Measurements from ENCODE around the gene CPNE4. TPM values are rescaled to one million over a fixed set of nuclear protein-coding genes. Genes with fewer than 3 reads are reported as not detected.

The CPNE4 gene
- total RNA-seq, 1 donor from 2014 or later, result 0.05 TPM

DNA sequence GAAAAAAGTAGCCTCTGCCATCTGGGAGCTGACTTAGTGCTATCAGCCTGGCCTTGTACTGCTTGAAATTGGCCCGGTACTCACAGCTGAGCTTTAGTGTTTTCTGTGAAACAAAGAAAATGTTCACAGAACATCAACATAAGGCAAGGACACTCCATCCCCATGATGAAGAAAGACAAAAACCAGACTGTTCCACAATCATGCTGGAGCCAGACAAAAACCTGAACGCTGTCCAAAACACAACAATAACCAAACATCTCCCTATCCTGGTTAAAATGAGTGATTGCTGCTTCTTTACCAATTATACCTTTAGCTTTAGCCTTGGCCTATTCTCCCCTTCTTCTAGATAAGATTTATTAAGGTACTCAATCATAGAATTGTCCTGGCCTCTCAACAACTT lies 153.9 kb downstream of the CPNE4 start:
- no peak for DNase-seq (ENCODE audit: low read depth)

DNA sequence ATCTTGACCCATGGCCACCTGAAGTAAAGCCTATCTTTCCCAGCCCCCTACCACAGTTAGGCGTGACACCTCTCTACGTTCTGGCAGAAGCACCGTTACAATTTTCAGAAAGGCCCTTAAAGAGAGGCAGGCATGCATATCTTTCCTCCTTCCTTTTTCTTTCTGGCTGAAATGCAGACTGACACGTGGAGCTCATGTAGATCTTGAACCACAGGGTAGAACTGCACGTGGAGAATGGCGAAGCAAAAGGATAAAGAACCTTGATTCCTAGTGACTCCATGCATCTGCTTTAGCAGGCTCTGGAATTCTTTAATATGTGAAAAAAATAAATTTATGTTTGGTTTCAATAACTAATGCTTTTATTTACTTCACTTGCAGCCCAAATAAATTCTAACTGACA lies 166.6 kb downstream of the CPNE4 start:
- DNase-seq (ENCODE audit: low read depth), result no peak

DNA sequence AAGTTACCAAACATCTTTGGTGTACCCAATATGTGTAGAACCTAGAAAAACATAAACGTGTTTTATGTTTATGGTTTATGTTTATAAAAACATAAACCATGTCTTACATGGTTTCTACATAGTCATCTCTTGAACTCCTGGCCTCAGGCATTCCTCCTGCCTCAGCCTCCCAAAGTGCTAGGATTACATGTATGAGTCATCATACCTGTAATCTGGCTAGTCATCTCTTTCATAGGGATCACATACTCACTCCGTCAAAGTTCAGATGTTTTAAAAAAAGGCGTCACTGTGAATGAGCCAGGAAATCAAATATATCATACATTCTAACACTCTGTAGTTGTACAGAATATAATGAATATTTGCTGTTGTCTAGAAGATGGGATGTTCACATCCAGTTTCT lies 178.6 kb downstream of the CPNE4 start:
- no peak for DNase-seq (ENCODE audit: low read depth)

DNA sequence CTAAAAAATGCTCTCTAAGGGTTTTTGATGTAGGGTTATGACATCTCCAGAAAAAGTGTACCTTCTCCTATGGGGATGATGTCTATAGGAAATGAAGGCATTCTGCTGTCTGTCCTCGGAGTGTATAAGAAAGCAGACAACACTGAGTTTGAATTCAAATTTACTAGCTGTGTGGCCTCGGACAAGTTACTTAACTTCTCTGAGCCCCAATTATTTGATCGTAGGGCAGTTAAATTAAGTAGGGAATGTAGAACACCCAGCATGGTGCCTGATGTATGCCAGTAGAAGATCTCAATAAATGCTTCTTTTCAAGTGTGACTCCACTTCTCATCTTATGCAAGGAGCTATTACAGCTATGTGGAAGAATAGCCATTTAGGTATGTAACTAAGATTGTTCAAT lies 184.6 kb downstream of the CPNE4 start:
- no peak for DNase-seq (ENCODE audit: low read depth)

DNA sequence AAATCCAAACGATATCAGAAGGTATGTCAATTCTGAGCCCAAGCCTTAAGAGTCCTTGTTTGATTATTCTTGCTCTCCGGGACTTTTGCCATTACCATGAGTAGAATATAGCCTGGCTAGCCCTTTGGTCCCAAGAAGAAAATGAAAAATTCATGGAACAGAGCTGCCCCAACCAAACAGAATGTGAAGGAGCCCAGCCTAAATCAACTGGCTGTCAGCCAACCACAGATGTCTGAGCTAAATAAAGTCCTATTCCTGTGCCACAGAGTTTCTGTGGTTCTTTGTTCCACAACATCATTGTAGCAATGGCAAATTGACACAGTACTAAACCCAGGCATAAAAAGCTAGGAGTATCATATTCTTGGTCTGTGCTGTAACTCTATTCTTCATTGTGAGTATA lies 185.2 kb downstream of the CPNE4 start:
- no peak for DNase-seq (ENCODE audit: low read depth)

DNA sequence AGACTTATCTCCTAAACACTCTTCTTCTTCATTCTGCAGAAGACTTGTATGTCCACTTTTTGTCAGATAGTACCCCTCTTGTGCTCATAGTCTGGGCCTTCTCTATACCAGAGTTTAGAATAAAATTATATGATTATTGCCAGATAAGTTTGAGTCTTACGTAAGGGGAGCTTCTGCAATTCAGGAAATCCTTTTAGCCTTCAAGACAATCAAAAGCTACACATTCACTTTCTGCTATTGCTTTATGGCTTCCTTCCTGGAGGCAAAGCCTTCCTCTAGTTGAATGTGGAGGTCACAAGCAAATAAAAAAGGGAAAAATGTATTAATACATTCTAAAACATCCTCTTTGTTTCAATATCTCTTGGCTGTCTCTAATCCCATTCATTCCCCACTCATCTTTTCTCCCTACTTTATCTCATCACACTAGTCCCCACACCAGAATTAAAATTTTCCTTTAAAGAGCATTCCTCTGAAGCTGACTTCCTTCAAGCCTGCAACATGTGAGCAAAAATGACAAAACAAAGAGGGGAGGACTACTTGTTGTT lies 186.8 kb downstream of the CPNE4 start:
- no peak for DNase-seq (ENCODE audit: low read depth)

DNA sequence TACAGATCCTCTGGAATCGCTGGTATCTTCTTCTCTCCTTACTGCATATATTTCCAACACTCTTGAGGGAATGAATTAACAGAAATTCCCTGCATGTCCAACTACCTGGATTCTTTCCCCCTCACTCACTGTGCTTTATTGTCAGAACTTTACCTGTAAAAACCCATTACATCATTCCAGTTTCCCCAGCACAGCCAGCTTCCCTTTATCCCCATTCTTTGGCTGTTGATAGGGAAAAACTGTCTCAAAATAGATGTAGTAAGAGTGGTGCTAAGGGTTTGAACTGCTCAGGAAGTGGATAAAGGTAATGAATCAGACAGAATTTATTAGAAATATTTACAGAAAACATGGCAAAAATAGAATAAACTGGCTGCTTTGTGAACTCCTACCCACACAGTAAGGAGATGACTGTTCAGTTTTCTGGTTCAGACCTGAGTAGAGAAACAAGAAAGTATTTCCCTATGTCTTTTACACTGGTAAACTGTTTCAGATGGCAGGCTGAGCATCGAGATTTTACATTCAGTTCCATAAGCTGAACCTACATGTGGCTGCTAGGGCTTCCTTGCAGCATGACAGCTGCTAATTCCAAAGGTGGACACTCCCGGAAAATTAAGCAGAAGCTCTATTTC lies 188.4 kb downstream of the CPNE4 start:
- no peak for DNase-seq (ENCODE audit: low read depth)

DNA sequence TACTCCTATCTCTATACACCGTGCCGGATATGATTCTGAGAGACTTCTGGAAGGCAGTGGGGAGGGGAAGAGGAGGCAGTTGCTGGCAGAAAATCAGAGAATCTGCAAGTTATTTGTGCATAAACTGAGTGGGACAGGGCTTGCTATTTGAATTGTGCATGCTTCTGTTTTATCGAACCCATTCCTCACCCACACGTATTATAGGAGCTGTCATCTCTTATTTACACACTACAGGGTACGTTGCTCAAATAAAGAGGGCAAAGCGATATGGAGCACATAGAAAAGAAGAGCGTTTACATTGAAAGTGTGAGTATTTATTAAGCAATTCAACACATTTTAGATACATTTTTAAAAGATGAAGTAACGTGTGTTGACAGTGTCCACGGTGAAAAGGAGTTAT lies 191.6 kb downstream of the CPNE4 start:
- DNase-seq (ENCODE audit: low read depth), result no peak

DNA sequence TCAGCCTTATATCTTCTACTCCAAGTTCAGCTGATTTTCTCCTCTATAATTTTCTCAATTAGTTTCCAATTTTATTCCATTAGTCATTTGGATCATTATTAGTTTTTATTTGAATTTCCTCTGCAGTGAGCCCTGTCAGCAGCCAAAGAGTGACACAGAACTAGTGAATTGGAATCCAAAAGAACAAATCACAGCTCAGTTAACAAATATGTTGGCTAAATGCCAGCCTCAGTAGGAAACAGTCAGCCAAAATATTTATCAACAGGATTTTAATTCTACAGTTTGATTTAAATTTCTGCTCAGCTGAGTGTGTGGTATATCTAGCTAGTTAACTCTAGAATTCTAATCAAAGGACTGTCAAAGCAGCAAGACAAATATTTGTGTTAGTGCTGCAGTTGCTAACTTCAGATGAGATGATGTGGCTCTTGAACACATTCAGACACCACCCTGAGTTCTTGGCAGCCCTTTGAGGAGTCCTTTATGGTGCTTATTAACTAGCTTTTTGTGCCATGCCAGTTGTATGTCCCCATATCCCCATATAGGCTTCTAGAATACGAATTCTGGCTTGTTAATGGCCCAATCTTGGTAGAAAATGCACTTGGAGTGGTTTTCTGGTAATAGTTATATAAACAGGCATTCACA lies 194.5 kb downstream of the CPNE4 start:
- DNase-seq (ENCODE audit: low read depth), result peak; percentile 31

DNA sequence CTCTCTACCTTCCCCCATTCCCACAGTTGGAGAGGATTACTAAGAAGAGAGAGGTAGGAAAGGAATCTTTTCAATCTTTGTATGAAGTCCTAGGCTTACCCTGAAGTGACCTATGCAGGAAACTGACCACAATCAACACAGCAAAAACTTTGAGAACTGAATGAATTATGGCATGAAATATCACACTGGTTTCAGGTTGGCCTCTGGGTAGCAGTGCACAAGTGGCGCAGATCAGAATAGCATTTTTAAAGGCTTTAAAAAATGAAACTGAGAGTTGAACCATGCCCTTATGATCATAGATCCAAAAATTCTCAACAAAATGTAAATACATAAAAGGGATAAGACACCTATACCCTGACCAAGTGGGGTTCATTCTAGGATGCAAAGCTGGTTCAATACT lies 198.9 kb downstream of the CPNE4 start:
- DNase-seq (ENCODE audit: low read depth), result no peak

DNA sequence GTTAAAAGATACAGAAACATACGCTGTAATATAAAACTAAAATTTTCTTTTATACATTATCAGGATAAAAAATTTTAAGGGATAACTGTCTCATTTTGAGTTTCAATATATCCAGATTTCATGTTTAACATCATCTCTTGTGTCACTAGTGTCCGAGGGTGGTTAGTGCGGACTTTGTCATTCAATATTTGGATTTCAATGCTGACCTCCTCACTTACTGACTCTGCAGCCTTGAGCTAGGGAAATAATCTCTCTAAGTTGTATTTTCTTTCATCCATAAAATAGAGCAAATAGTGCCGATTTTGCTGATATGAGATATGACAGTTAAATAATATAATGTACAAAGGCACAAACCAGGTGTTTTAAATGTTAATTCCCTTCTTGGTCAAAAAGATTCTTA lies 203.2 kb downstream of the CPNE4 start:
- no peak for DNase-seq (ENCODE audit: low read depth)

DNA sequence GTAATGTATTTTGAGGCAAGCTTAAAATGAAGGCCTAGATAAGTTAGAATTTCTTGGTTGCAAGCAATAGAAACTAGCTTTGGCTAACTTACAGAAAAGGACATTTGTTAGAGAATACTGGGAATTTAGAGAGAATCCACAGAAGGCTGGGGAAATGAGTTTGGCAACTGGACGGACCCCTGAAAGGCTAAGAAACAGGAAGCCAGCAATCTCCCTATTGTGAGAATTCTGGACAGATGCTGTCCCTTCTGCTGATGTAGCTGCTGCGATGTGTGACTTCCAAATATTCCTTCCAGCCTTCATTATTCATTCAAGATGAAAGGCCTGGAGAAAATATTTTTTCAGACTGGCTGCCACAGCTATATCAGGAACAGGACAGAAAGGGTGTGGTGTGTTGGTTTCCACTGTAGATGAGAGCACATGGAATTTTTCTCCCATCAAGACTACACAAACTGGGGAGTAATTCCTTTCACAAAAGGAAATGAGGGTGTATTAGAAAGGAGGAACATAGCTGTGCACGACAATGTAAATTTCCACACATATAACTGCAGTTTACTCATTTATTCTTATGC lies 213.5 kb downstream of the CPNE4 start:
- no peak for DNase-seq (ENCODE audit: low read depth)

DNA sequence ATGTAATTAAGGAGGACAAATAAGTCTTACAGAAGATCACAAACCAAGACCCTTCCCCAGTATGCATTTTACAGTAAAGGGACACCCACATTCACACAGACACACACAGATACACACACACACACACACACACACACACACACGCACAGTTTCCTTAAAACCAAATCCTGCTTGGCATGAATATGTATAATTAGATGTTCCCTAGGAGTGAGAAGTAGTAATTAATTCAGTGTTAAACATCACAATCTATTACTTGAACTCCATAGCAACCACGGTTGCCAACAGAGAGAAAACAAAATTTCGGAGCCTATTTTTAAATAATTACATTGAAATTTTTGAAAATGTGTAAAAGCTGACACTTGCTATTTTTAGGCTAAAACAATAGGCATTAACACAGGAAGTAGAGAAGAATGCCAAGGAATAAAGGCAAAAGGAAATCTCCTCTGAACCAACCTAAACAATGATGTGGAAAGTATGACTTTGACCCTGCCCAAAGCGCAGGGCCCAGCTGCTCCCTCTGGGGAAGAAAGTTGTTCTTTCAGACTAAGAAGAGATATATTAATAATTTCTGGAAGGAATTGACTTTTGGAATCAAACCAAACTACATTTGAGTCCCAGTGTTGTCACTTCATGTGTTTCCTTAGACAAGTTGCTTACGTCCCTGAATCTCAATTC lies 215.3 kb downstream of the CPNE4 start:
- no peak for DNase-seq (ENCODE audit: low read depth)

DNA sequence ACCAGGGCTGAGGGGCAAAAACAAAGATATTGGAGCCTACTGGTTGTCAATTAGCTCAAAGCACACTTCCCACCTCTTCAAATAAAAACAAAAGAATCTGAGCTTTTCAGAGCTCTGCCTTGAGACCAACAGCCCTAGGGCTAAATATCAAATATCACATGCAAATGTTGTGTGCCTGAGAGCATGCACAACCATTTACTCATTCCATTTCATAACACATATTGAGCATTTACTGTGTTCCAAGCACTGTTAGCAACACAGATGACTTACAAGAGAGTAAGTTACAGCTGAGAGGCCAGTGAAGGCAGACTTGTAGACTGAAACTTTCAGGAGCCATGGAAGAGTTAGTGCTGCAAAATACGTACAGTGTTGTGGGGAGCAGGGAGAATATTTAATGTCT lies 222.4 kb downstream of the CPNE4 start:
- peak; percentile 31 for DNase-seq (ENCODE audit: low read depth)

DNA sequence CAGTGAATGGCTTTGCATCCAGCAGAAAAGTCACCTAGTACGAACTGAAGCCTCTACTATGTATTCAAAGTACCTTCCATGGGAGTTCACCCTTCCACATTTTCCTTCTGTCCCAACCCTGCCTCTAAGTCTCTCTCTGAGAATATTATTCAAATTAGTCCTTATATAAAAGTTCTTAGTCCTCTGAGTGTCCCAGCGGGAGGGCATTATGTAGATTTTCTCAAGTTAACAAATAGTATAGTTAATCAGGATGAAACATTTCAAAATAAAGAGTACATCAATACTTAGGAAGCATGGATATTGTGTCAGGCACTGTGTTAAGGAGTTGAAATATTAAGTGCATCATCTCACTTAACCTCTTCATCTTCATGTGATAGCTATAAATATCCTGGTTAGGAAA lies 223.3 kb downstream of the CPNE4 start:
- DNase-seq (ENCODE audit: low read depth), result no peak

DNA sequence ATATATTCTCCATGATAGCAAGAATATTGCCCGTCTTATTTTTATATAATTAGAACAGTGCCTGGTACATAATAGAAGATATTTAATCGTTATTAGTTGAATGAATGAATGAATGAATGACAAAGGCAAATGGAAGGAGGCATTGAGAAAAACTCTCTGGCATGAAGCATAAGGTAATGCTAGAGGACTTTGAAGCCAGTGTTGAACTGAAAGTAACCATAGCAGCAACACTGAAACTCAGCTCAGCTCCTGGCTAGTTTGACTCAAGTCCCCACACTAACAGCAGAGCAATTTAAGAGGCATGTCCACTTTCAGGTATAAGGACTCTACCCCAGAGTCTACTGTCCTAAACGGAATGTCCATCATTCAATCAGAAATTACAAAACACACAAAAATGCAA lies 227.0 kb downstream of the CPNE4 start:
- DNase-seq (ENCODE audit: low read depth), result no peak

DNA sequence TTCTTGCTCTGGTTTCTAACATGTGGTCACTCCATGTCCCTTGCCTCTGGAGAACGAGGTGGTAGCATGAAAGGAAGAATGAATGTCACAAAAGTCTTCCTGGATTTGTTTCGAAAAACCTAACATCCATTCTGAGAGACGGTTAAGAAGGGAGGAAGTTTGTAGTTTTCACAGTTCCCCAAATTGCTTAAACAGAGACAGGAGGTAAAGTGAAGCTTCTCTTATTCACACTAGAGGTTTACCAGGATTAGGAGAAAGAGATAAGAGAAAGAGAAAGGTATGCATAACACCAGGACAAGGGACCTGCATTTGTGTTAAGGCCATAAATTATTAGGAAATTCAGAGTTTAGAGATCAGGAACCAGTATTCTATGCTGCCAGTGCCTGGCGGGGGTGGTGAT lies 228.1 kb downstream of the CPNE4 start:
- DNase-seq (ENCODE audit: low read depth), result no peak

DNA sequence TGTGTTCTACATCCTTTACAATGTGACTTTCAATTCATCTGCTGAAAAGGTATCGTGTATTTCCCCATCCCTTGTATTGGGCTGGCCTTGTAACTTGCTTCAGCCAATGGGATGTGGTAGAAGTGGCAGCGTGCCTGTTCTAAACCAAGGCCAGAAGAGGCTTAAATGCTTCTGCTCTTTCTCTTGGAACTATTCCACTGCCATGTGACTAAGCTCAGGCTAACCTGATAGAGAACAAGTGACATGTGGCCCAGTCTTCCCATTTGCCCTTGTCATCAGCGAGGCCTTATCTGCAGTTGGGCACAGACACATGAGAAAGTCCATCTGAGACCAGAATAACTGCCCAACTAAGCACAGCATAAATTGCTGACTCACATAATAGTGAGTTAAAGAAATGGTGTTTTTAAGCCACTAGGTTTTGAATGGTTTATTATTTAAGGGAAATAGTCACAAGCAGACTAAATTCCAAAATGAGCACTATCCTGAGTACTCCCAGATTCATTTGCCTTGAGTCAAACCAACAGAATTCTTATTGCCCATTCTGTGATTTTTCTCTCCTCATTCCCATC lies 230.2 kb downstream of the CPNE4 start:
- DNase-seq (ENCODE audit: low read depth), result peak; percentile 10

DNA sequence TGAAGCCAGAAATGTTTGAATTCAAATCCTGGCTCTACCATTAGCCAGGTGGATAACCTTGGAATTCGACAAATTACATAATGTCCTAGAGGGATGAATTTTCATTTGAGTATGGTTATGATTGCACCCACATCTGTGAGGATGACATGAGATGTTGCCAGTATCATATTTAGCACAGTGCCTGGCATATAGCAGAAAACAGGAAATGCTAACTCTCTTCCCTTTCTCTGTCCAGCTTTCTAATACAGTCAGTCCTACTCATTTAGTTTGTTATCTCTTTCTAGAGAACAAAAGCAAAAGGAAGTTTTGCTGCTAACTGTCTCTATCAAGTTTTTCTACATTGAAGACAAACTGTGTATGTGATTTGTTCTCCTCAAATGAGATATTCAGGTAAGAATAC lies 231.7 kb downstream of the CPNE4 start:
- no peak for DNase-seq (ENCODE audit: low read depth)

DNA sequence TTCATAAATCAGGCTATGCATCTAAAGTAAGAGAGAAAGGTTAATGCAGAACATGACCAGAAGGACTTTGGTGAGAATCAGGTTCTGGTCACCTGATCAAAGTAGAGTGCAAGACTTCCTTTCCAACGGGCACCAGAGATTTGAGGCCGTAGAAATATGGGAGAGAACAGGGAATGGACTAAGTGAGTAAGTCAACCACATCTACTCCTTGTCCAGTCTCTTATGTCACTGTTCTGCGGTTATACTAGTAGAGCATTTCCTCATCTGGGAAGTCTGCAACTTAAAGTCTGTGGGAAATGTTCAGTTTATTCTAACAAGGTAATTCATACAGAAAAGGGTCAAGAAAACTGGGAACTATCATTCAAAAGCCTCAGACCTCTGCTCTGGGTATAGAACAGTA lies 232.8 kb downstream of the CPNE4 start:
- no peak for DNase-seq (ENCODE audit: low read depth)

DNA sequence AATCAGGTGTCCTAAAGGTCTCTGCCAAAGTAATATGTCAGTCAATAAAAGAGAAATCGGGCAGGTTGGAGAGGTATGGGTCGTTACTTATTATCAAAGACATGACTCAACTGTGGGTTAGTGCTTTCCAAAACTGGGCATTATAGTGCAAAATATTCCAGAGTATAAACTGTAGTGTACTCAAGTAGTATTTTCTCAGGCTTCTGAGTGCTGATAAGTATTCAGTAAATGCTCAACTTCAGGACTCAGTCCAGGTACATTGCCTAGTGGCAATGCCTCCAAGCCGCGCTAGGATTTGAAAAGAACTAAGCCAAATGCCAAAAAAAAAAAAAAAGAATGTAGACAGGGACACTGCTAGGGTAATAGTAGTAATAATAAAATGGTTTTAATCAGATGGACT lies 233.2 kb downstream of the CPNE4 start:
- no peak for DNase-seq (ENCODE audit: low read depth)

DNA sequence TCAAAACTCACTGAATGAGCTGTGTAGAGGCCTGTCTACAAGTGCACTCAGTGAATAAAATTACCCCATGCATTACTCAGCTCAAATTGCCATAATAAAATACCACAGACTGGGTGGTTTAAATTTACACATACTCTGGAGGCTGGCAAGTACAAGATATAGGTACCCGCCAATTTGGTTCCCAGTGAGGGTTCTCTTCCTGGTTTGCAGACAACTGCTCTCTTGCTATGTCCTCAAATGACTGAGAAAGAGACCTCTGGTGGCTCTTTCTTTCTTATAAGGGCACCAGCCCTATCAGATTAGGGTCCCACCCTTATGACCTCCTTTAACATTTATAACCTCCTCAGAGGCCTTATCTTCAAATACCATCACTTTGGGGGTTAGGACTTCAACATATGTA lies 237.0 kb downstream of the CPNE4 start:
- no peak for DNase-seq (ENCODE audit: low read depth)
